GM23338 (cell line): ENCODE results near the gene HBM. TPM values are rescaled to one million over a fixed set of nuclear protein-coding genes. Genes with fewer than 3 reads are reported as not detected.

Experiments
- ATAC-seq: fragments of 200-7000 bp; cut with Tn5 transposase; 3 replicates; pipeline ENCODE4 v1.9.1; 2020
- DNase-seq: peaks from one replicate; pipeline ENCODE4 v3.0.0-alpha.2; 2015; ENCODE audit warnings: low spot score
- H2AFZ ChIP-seq: fragments of 200-600 bp; sonication (generic); 2 replicates; pipeline ENCODE4 v1.8.0; 2016; ENCODE audit warnings: antibody characterized with exemption, mild to moderate bottlenecking, moderate library complexity
- H3F3A ChIP-seq: fragments of 200-600 bp; sonication (generic); replicated peaks from 2 replicates; pipeline ENCODE4 v1.8.0; 2017; ENCODE audit warnings: antibody characterized with exemption, mixed run types, low read depth
- H3K27ac ChIP-seq: fragments of 200-600 bp; sonication (generic); 2 replicates; pipeline ENCODE4 v1.6.1; 2016; ENCODE audit warnings: low read depth
- H3K27me3 ChIP-seq: fragments of 200-600 bp; sonication (generic); 2 replicates; pipeline ENCODE4 v1.8.0; 2016; ENCODE audit warnings: mild to moderate bottlenecking, mixed run types, moderate library complexity; ENCODE audit not compliant: insufficient read depth
- H3K36me3 ChIP-seq: fragments of 200-600 bp; sonication (generic); 2 replicates; pipeline ENCODE4 v1.8.0; 2016; ENCODE audit warnings: mild to moderate bottlenecking; ENCODE audit not compliant: insufficient read depth
- H3K4me1 ChIP-seq: fragments of 200-600 bp; sonication (generic); 2 replicates; pipeline ENCODE4 v1.8.0; 2016; ENCODE audit warnings: mild to moderate bottlenecking, moderate library complexity; ENCODE audit not compliant: insufficient read depth
- H3K4me2 ChIP-seq: fragments of 200-600 bp; sonication (generic); 2 replicates; pipeline ENCODE4 v1.7.1; 2017; ENCODE audit warnings: mixed run types
- H3K4me3 ChIP-seq: fragments of 200-600 bp; sonication (generic); 2 replicates; pipeline ENCODE4 v1.6.1; 2016; ENCODE audit warnings: mixed run types
- H3K79me2 ChIP-seq: fragments of 200-600 bp; sonication (generic); replicated peaks from 2 replicates; pipeline ENCODE4 v1.8.0; 2017; ENCODE audit warnings: mild to moderate bottlenecking; ENCODE audit not compliant: insufficient read depth
- H3K9me2 ChIP-seq: fragments of 200-600 bp; sonication (generic); 2 replicates; pipeline ENCODE4 v1.8.0; 2017; ENCODE audit not compliant: insufficient read depth
- H4K20me1 ChIP-seq: fragments of 200-600 bp; sonication (generic); replicated peaks from 2 replicates; pipeline ENCODE4 v1.8.0; 2017; ENCODE audit warnings: mild to moderate bottlenecking; ENCODE audit not compliant: insufficient read depth
- H3K27ac Mint-ChIP-seq: 2 replicates; pipeline ENCODE4 v1.8.0; 2020; ENCODE audit warnings: inconsistent platforms, mild to moderate bottlenecking, moderate library complexity, mixed read lengths
- H3K27me3 Mint-ChIP-seq: 3 replicates; pipeline ENCODE4 v1.8.0; 2022; ENCODE audit warnings: low read depth, mild to moderate bottlenecking, moderate library complexity, mixed read lengths, inconsistent platforms; ENCODE audit not compliant: insufficient read depth, poor library complexity
- H3K36me3 Mint-ChIP-seq: 3 replicates; pipeline ENCODE4 v1.8.0; 2021; ENCODE audit warnings: low read depth, mild to moderate bottlenecking, inconsistent platforms, moderate library complexity, mixed read lengths
- H3K4me1 Mint-ChIP-seq: 3 replicates; pipeline ENCODE4 v1.8.0; 2020; ENCODE audit warnings: mild to moderate bottlenecking, inconsistent platforms, mixed read lengths
- H3K4me3 Mint-ChIP-seq: 3 replicates; pipeline ENCODE4 v1.8.0; 2021; ENCODE audit warnings: moderate library complexity, mild to moderate bottlenecking, inconsistent platforms, mixed read lengths
- H3K9me3 Mint-ChIP-seq: 3 replicates; pipeline ENCODE4 v1.8.0; 2020; ENCODE audit warnings: moderate library complexity, mild to moderate bottlenecking, inconsistent platforms, mixed read lengths
- EZH2phosphoT487 ChIP-seq: fragments of 200-600 bp; sonication (generic); IDR thresholded peaks from one replicate; pipeline ENCODE4 v1.8.1; 2018; ENCODE audit warnings: antibody characterized with exemption; ENCODE audit not compliant: unreplicated experiment
- JUNB ChIP-seq: IDR thresholded peaks from one replicate; pipeline ENCODE4 v1.6.1; 2016; ENCODE audit warnings: antibody characterized with exemption; ENCODE audit not compliant: unreplicated experiment
- NANOG ChIP-seq: IDR thresholded peaks from 2 replicates; pipeline ENCODE4 v1.6.1; 2016; ENCODE audit warnings: antibody characterized with exemption, borderline replicate concordance
- POLR2AphosphoS5 ChIP-seq: IDR thresholded peaks from 2 replicates; pipeline ENCODE4 v1.6.1; 2016; ENCODE audit warnings: antibody characterized with exemption, low read depth
- STAT1 ChIP-seq: IDR thresholded peaks from one replicate; pipeline ENCODE4 v1.6.1; 2016; ENCODE audit warnings: antibody characterized with exemption; ENCODE audit not compliant: unreplicated experiment
- ZNF114 ChIP-seq: fragments of 250-450 bp; sonication (Bioruptor Pico); IDR thresholded peaks from 2 replicates; pipeline ENCODE4 v1.5.0; 2020; ENCODE audit warnings: mild to moderate bottlenecking, moderate library complexity
- ZNF331 ChIP-seq: fragments of 250-450 bp; sonication (Bioruptor Pico); IDR thresholded peaks from 2 replicates; pipeline ENCODE4 v1.5.0; 2020; ENCODE audit warnings: low read depth, mild to moderate bottlenecking, moderate library complexity
- ZNF462 ChIP-seq: fragments of 250-450 bp; sonication (Bioruptor Pico); IDR thresholded peaks from 2 replicates; pipeline ENCODE4 v1.5.0; 2020; ENCODE audit warnings: mild to moderate bottlenecking, moderate library complexity
- polyA plus RNA-seq: library from polyadenylated mRNA; unstranded; fragments of >200 nt; fragmentation: Nextera tagmentation; extraction: Ambion mirVana; gene quantifications from 2 replicates; pipeline ENCODE4 v1.2.1, GENCODE V29; 2016
- total RNA-seq: library from RNA; depleted of rRNA; stranded (reverse); fragments of >200 nt; shearing (Covaris generic); gene quantifications from 2 replicates; pipeline ENCODE4 v1.2.3, GENCODE V29; 2014
- TF ChIP-seq, protein P1 (sequence below): IDR thresholded peaks from one replicate; pipeline ENCODE4 v1.6.1; 2018; ENCODE audit warnings: antibody characterized with exemption; ENCODE audit not compliant: unreplicated experiment
- TF ChIP-seq, protein P2 (sequence below), 2 experiments: fragments of 200-600 bp in 1 of 2; sonication (generic) in 1 of 2; conservative IDR thresholded peaks; 2 replicates each; pipeline versions ENCODE4 v1.5.1 to v1.6.1; 2016 to 2017; ENCODE audit warnings: antibody characterized with exemption in 2 of 2, low read depth in 2 of 2, mild to moderate bottlenecking in 2 of 2, moderate library complexity in 1 of 2

Gene HBM
- total and polyA plus RNA-seq, 2 experiments from 2014 or later, result not detected

DNA sequence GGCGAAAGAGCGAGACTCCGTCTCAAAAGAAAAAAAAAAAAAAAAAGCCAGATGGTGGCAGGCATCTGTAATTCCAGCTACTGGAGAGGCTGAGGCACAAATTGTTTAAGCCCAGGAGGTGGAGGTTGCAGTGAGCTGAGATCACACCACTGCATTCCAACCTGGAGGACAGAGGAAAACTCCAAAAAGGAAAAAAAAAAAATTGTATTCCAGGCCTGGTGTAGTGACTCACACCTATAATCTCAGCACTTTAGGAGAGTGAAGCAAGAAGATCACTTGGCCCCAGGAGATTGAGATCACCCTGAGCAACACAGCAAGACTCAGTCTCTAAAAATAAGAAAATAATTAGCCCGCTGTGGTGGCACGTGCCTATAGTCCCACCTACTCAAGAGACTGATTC, 34.6 kb downstream of the HBM start:
- ATAC-seq (no peak), DNase-seq (no peak)
- Mint-ChIP-seq H3K4me1 (no peaks in the 10 kb centered on the region), H3K9me3 (no peaks in the 10 kb centered on the region), H3K4me3 (no peak overlapping the region), H3K36me3 (peaks cover 89% of the 10 kb centered on the region), H3K27ac (no peak overlapping the region), H3K27me3 (peaks cover 12% of the 10 kb centered on the region)
- no peak overlapping the region for H2AFZ ChIP-seq
- no peaks in the 10 kb centered on the region for H3K9me2 ChIP-seq
- no peak for TF ChIP-seq STAT1
- TF ChIP-seq JUNB, result no peak
- no peak for TF ChIP-seq NANOG
- TF ChIP-seq ZNF114 (CRISPR knock-in tag), result no peak
- TF ChIP-seq, protein P1, sequence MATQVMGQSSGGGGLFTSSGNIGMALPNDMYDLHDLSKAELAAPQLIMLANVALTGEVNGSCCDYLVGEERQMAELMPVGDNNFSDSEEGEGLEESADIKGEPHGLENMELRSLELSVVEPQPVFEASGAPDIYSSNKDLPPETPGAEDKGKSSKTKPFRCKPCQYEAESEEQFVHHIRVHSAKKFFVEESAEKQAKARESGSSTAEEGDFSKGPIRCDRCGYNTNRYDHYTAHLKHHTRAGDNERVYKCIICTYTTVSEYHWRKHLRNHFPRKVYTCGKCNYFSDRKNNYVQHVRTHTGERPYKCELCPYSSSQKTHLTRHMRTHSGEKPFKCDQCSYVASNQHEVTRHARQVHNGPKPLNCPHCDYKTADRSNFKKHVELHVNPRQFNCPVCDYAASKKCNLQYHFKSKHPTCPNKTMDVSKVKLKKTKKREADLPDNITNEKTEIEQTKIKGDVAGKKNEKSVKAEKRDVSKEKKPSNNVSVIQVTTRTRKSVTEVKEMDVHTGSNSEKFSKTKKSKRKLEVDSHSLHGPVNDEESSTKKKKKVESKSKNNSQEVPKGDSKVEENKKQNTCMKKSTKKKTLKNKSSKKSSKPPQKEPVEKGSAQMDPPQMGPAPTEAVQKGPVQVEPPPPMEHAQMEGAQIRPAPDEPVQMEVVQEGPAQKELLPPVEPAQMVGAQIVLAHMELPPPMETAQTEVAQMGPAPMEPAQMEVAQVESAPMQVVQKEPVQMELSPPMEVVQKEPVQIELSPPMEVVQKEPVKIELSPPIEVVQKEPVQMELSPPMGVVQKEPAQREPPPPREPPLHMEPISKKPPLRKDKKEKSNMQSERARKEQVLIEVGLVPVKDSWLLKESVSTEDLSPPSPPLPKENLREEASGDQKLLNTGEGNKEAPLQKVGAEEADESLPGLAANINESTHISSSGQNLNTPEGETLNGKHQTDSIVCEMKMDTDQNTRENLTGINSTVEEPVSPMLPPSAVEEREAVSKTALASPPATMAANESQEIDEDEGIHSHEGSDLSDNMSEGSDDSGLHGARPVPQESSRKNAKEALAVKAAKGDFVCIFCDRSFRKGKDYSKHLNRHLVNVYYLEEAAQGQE, result no peak
- no peak for TF ChIP-seq ZNF331
- TF ChIP-seq, protein P2, sequence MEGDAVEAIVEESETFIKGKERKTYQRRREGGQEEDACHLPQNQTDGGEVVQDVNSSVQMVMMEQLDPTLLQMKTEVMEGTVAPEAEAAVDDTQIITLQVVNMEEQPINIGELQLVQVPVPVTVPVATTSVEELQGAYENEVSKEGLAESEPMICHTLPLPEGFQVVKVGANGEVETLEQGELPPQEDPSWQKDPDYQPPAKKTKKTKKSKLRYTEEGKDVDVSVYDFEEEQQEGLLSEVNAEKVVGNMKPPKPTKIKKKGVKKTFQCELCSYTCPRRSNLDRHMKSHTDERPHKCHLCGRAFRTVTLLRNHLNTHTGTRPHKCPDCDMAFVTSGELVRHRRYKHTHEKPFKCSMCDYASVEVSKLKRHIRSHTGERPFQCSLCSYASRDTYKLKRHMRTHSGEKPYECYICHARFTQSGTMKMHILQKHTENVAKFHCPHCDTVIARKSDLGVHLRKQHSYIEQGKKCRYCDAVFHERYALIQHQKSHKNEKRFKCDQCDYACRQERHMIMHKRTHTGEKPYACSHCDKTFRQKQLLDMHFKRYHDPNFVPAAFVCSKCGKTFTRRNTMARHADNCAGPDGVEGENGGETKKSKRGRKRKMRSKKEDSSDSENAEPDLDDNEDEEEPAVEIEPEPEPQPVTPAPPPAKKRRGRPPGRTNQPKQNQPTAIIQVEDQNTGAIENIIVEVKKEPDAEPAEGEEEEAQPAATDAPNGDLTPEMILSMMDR (conservative IDR thresholded peaks at IDR 0.05; ENCODE audit: low read depth in 2 of 2), result no peak
- TF ChIP-seq EZH2phosphoT487, result no peak
- TF ChIP-seq POLR2AphosphoS5, result no peak
- TF ChIP-seq ZNF462, result no peak
- H3K4me3 ChIP-seq, result no peak overlapping the region
- peaks cover 75% of the 10 kb centered on the region for H3K36me3 ChIP-seq
- 0 out of 2 replicates have a peak overlapping the region, but pooled peaks have one; percentile 26 for H3K27ac ChIP-seq
- no peak overlapping the region for H3K4me2 ChIP-seq
- peaks cover 9% of the 10 kb centered on the region; the same call in 1 of the 2 replicates for H3F3A ChIP-seq
- no peaks in the 10 kb centered on the region for H3K4me1 ChIP-seq
- peaks cover 42% of the 10 kb centered on the region for H3K79me2 ChIP-seq
- peaks cover 18% of the 10 kb centered on the region for H4K20me1 ChIP-seq
- H3K27me3 ChIP-seq, result no peaks in the 10 kb centered on the region
